Putamen (tissue), 1 donor: ENCODE data around the gene TPO.
"Not testable (repeated sequence)": the region's sequence is repeated elsewhere in the genome, so short reads cannot be mapped to it uniquely, and the experiment has no call there.

ENCODE experiments used
- DNase-seq: peaks from one replicate; pipeline ENCODE4 v3.0.0-alpha.2; 2016; ENCODE audit warnings: low spot score

The TPO gene

GRCh38 chr2:1502891-1503304 lies 89.6 kb downstream of the TPO start:
- DNase-seq = no peak

DNA sequence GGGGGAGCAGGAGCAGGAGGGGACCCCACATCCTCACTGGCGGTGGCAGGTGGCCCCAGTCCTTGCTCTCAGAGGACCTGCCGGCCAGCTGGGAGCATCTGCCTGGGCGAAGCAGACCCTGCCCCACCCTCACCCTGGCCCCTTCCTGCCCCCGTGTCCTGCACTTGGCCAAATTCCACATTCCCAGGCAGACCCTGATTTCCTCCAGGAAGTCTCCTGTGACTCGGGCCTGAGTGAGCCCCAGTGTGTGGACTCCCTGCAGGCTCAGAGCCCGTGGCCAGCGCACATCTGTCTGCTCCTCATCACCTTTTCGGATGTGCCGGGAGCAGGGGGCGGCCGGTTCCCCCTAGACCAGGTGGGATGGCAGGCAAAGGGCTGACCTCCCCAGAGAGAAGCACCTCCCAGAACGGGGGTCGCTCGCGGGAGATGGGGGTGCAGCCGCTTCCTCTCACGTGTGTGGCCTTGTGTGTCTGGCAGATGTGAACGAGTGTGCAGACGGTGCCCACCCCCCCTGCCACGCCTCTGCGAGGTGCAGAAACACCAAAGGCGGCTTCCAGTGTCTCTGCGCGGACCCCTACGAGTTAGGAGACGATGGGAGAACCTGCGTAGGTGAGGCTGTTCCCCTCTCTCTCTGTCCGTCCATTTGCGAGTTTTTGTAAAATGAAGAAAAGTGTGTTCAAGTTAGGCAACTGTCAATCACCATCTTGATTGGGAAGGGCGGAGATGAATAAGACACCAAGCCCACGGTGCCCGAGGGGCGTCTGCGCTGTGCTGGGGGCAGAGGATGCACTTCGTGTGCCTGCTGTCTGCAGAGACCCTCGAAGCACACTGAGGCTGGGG lies 90.4 kb downstream of the TPO start:
- no peak for DNase-seq

DNA sequence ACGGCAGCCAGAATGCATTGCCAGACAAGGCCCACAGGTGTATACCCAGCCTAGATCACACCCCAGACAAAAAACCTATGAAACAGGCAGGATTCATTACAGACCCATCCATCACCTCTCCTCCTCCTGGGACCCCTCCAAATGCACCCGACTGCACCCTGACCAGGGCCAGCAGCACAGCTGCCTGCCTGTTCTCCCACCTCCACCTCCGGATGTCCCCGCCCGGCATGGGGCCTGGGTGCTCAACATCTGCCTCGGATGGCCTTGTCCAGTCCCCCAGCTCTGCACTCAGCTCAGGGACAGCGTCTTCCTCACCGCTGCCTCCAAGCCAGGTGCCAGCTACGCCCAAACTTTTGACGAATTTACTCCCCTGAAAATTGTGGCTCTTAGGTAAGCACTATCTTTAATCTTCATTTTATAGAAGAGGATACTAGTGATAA lies 91.1 kb downstream of the TPO start:
- DNase-seq = no peak

- DNase-seq = no peak
Observed at GRCh38 chr2:1505031-1505441, 91.8 kb downstream of the TPO start.

- no peak for DNase-seq
Observed at GRCh38 chr2:1509271-1510065, 96.2 kb downstream of the TPO start.

DNA sequence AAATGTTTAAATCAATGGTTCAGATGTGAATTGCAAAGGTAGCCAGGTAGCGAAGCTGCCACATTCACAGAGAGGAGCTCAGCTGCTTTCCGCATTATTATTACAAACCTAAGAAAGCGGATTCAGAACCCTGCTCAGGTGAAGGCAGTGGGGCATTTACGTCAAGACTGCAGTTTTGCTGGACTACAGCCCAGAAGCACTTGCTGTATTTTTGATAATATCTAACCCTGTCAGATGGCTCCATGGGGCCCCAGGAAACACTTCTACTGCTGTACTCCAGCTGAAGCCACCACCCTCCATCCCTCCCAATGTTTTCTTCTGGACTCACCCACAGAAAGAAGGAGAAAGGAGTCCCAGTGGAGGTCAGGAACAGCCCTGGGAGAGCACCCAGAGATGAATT lies 96.9 kb downstream of the TPO start:
- no peak for DNase-seq

DNA sequence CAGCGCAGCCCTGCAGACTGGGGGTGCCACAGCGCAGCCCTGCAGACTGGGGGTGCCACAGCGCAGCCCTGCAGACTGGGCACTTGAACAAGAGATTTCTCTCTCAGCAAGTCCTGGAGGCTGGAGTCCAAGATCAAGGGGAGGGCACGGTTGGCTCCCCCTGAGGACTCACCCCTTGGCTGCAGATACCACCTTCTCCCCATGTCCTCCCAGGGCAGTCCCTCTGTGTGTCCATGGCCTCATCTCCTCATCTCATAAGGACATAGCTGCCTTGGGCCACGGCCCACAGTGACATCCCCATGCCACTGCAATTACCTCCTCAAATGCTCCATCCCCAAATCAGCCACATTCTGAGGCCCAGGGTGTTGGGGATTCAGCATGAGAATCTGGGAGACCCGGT lies 98.2 kb downstream of the TPO start:
- no peak for DNase-seq

- DNase-seq = no peak
Observed at GRCh38 chr2:1512321-1513289, 99.3 kb downstream of the TPO start.

- no peak for DNase-seq
Observed at GRCh38 chr2:1514391-1515072, 101.3 kb downstream of the TPO start.

DNA sequence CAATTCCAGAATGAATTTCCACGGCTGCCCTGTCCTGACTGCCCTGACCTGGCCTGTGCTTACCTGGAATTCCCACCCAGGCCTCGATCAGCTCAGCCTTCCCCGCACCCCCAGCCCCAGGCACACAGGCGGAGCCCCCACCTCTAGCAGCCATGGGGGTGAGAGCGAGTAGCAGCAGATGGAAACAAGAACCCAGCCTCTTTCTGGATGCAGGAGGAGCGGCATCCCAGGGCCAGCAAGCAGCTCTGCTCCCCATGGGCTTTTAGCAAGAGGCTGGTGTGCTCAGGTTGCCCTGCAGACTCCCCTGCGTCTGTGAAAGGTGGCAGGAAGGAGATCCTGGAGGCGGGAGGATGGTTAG lies 101.8 kb downstream of the TPO start:
- no peak for DNase-seq

GRCh38 chr2:1515986-1516797 lies 102.9 kb downstream of the TPO start:
- no peak for DNase-seq

- DNase-seq = no peak
Observed at GRCh38 chr2:1516798-1517060, 103.5 kb downstream of the TPO start.

DNA sequence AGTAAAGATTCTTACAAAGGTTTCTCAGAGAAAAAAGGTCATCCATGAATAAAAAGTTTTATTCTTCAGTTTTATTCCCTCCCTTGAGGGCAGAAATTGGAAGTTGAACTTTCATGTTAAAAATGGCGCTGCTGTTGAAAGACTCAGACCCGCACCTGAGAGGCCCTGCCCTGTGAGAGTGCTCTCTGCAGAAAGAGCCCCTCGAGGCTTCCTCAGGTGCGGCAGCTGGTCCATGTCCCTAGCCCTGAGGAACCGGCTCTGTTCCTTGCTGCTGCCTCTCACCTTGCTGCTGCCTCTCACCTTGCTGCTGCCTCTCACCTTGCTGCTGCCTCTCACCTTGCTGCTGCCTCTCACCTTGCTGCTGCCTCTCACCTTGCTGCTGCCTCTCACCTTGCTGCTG lies 104.0 kb downstream of the TPO start:
- not testable (repeated sequence) for DNase-seq

- no peak for DNase-seq
Observed at GRCh38 chr2:1517786-1518185, 104.5 kb downstream of the TPO start.

- DNase-seq = no peak
Observed at GRCh38 chr2:1518331-1518803, 105.1 kb downstream of the TPO start.

- no peak for DNase-seq
Observed at GRCh38 chr2:1518867-1519530, 105.7 kb downstream of the TPO start.

DNA sequence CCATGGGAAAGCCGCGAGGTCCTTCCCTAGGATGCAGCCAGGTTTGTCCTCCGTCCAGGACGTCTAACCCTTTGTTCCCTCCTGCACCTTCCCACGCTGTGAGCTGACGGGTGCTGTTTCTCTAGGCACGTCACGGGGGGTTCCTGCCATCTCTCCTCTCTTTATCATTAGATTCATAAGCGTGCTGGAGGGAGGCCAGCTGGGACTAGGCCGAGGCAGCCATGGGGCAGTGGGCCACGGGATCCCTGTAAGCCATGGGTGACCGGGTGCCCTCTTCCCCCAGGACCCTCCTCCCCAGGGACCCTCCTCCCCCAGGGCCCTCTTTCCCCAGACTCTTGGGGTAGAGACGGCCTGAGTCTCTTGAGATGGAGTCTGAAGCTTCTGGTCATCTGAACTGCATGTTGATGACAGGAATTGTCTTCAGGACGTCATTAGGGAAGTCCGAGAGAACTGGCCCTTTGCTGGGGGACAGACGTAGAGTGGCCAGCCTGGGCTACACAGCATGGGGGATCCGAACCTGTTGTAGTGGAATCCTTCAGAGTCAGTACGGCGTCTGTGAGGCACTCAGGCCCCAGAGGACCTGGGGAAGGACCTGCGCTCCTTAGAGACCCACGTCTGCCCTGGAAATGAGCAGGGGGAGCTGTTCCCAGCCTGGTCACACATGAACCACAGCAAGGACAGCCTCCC lies 108.1 kb downstream of the TPO start:
- no peak for DNase-seq

DNA sequence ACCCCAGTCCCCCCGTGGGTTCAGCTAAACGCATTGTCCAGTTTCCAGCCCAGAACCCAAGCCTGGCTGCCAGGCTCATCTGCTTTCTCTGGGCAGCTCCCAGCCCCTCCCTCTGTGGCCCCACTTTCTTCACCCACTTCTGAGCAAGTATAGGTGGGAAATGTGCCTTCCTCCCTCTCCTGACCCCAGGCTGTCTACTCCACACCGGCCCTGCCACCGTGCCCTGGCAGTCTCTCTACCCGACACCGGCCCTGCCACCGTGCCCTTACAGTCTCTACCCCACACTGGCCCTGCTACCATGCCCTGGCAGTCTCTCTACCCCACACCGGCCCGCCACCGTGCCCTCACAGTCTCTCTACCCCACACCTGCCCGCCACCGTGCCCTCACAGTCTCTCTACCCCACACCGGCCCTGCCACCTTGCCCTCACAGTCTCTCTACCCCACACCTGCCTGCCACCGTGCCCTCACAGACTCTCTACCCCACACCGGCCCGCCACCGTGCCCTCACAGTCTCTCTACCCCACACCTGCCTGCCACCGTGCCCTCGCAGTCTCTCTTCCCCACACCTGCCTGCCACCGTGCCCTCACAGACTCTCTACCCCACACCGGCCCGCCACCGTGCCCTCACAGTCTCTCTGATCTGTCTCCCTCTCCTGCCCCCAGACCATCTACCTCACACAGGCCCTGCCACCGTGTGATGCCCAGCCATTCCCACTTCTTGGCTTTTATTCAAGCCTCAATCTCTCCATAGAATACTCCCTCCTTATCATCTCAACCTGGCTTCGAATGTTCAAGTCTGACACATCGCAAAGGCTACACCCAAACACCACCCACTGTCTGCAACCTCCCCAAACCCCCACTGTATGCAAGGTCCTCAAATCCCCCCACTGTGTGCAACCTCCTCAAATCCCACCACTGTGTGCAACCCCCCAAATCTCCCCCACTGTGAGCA lies 108.9 kb downstream of the TPO start:
- no peak for DNase-seq
